AG09319 (cell line): ENCODE measurements around the gene CDK8.

Source experiments
- DNase-seq: peaks from one replicate; pipeline ENCODE4 v3.0.0-alpha.2; 2010; ENCODE audit warnings: low read depth; ENCODE audit errors: extremely low read depth
- CTCF ChIP-seq: IDR thresholded peaks from 2 replicates; pipeline ENCODE4 v1.5.1; 2011; ENCODE audit warnings: low read depth, mild to moderate bottlenecking, inconsistent platforms, low read length, moderate library complexity

The CDK8 gene

GRCh38 chr13:26435646-26436045 lies 181.7 kb downstream of the CDK8 start:
- DNase-seq, result no peak
- TF ChIP-seq CTCF, result no peak

- no peak for TF ChIP-seq CTCF
- DNase-seq, result no peak
Observed at GRCh38 chr13:26436914-26437313, 183.0 kb downstream of the CDK8 start.

- TF ChIP-seq CTCF, result no peak
- no peak for DNase-seq
Observed at GRCh38 chr13:26440111-26440510, 186.2 kb downstream of the CDK8 start.

- no peak for DNase-seq
- no peak for TF ChIP-seq CTCF
Observed at GRCh38 chr13:26441476-26441875, 187.5 kb downstream of the CDK8 start.

- no peak for DNase-seq
- no peak for TF ChIP-seq CTCF
Observed at GRCh38 chr13:26442541-26442940, 188.6 kb downstream of the CDK8 start.

- no peak for DNase-seq
- TF ChIP-seq CTCF, result no peak
Observed at GRCh38 chr13:26445092-26445491, 191.2 kb downstream of the CDK8 start.

GRCh38 chr13:26446751-26447150 lies 192.8 kb downstream of the CDK8 start:
- TF ChIP-seq CTCF, result no peak

GRCh38 chr13:26448032-26448431 lies 194.1 kb downstream of the CDK8 start:
- no peak for TF ChIP-seq CTCF
- no peak for DNase-seq

More at GRCh38 chr13:26446751-26447150, 192.8 kb downstream of the CDK8 start:
- DNase-seq, result no peak
